CD14-positive monocyte (primary cell): ENCODE results near the gene NHERF2. TPM values are rescaled to one million over a fixed set of nuclear protein-coding genes. Genes with fewer than 3 reads are reported as not detected.

Experiments
- DNase-seq, 3 donors: peaks; one replicate each; pipeline ENCODE4 v3.0.0-alpha.2; 2011 to 2022
- H2AFZ ChIP-seq: 2 replicates; pipeline ENCODE4 v1.6.0; 2012; ENCODE audit warnings: mild to moderate bottlenecking, low read depth, low read length, inconsistent platforms; ENCODE audit not compliant: insufficient read depth, poor library complexity, severe bottlenecking
- H3K27ac ChIP-seq, 2 donors: 1 replicate in 1 of 2; 2 replicates in 1 of 2; pipeline ENCODE4 v1.5.1; 2012 to 2013; ENCODE audit warnings: low read length in 2 of 2, control low read depth in 1 of 2, inconsistent platforms in 1 of 2, low read depth in 1 of 2, mild to moderate bottlenecking in 1 of 2
- H3K27me3 ChIP-seq, 2 donors: one replicate each; pipeline versions ENCODE4 v1.6.0 to v1.6.1; 2011 to 2013; ENCODE audit warnings: low read length in 2 of 2; ENCODE audit not compliant: control insufficient read depth in 2 of 2, insufficient read depth in 2 of 2
- H3K36me3 ChIP-seq, 2 donors: replicated peaks in 1 of 2; 1 replicate in 1 of 2; 2 replicates in 1 of 2; pipeline versions ENCODE4 v1.5.1 to v1.6.1; 2012 to 2013; ENCODE audit warnings: low read length in 2 of 2, control low read depth in 1 of 2, inconsistent platforms in 1 of 2, mild to moderate bottlenecking in 1 of 2; ENCODE audit not compliant: insufficient read depth in 2 of 2, control insufficient read depth in 1 of 2
- H3K4me1 ChIP-seq, 2 donors: 1 replicate in 1 of 2; 2 replicates in 1 of 2; pipeline versions ENCODE4 v1.5.1 to v1.6.1; 2012 to 2013; ENCODE audit warnings: low read length in 2 of 2, control low read depth in 1 of 2, inconsistent platforms in 1 of 2, mild to moderate bottlenecking in 1 of 2, moderate library complexity in 1 of 2; ENCODE audit not compliant: insufficient read depth in 2 of 2, control insufficient read depth in 1 of 2
- H3K4me2 ChIP-seq: replicated peaks from 2 replicates; pipeline ENCODE3; 2012; ENCODE audit warnings: low read length, moderate library complexity, mild to moderate bottlenecking; ENCODE audit not compliant: poor library complexity, severe bottlenecking; ENCODE audit errors: extremely low read depth
- H3K4me3 ChIP-seq, 3 experiments: fragments of 200-600 bp in 1 of 3; sonication (generic) in 1 of 3; replicated peaks in 1 of 3; 1 replicate in 2 of 3; 2 replicates in 1 of 3; pipeline ENCODE4 v1.5.1; 2011 to 2013; ENCODE audit warnings: low read length in 3 of 3, mild to moderate bottlenecking in 3 of 3, control low read depth in 2 of 3, low read depth in 2 of 3, inconsistent platforms in 1 of 3, moderate library complexity in 1 of 3
- H3K79me2 ChIP-seq: 2 replicates; pipeline ENCODE4 v1.6.0; 2012; ENCODE audit warnings: mild to moderate bottlenecking, control low read depth, inconsistent platforms, low read length, moderate library complexity; ENCODE audit not compliant: insufficient read depth
- H3K9ac ChIP-seq: 2 replicates; pipeline ENCODE4 v1.6.0; 2017; ENCODE audit warnings: low read length, mild to moderate bottlenecking; ENCODE audit not compliant: insufficient read depth, poor library complexity, severe bottlenecking
- H3K9me3 ChIP-seq, 2 donors: replicated peaks in 1 of 2; 1 replicate in 1 of 2; 2 replicates in 1 of 2; pipeline versions ENCODE4 v1.5.1 to v1.6.1; 2012 to 2013; ENCODE audit warnings: low read length in 2 of 2, control low read depth in 1 of 2; ENCODE audit not compliant: control insufficient read depth in 1 of 2, insufficient read depth in 1 of 2
- H4K20me1 ChIP-seq: 2 replicates; pipeline ENCODE4 v1.6.0; 2012; ENCODE audit warnings: mild to moderate bottlenecking, low read length, control low read depth, moderate library complexity; ENCODE audit not compliant: insufficient read depth
- H3K27ac Mint-ChIP-seq, 7 donors: one replicate each; pipeline ENCODE4 v1.8.0; 2020; ENCODE audit warnings: mild to moderate bottlenecking in 7 of 7, mixed read lengths in 7 of 7, moderate library complexity in 6 of 7, inconsistent platforms in 2 of 7
- H3K27me3 Mint-ChIP-seq, 3 donors: one replicate each; pipeline ENCODE4 v1.8.0; 2021 to 2022; ENCODE audit warnings: low read depth in 3 of 3, mild to moderate bottlenecking in 3 of 3, mixed read lengths in 3 of 3, moderate library complexity in 3 of 3, inconsistent platforms in 1 of 3
- H3K36me3 Mint-ChIP-seq, 2 donors: one replicate each; pipeline ENCODE4 v1.8.0; 2020; ENCODE audit warnings: mixed read lengths in 2 of 2, inconsistent platforms in 1 of 2, mild to moderate bottlenecking in 1 of 2
- H3K4me1 Mint-ChIP-seq: one replicate; pipeline ENCODE4 v1.8.0; 2020; ENCODE audit warnings: mild to moderate bottlenecking, mixed read lengths
- H3K4me3 Mint-ChIP-seq, 2 donors: one replicate each; pipeline ENCODE4 v1.8.0; 2020; ENCODE audit warnings: mild to moderate bottlenecking in 2 of 2, mixed read lengths in 2 of 2, moderate library complexity in 1 of 2
- H3K9me3 Mint-ChIP-seq, 7 donors: one replicate each; pipeline ENCODE4 v1.8.0; 2020 to 2022; ENCODE audit warnings: mixed read lengths in 7 of 7, mild to moderate bottlenecking in 6 of 7, moderate library complexity in 6 of 7, inconsistent platforms in 2 of 7
- WGBS: methylation state at CpG from one replicate; pipeline ENCODE4 v1.1.5; 2013; ENCODE audit warnings: missing lambda C conversion rate; ENCODE audit not compliant: insufficient coverage; 5-methylcytosine and 5-hydroxymethylcytosine counted together
- intact Hi-C, 2 donors: fragments of 100-400 bp; cut with micrococcal nuclease; formaldehyde crosslinking; loops; one replicate each; pipeline versions ENCODE4 v1.15.0 to v1.15.1; 2023
- polyA plus RNA-seq, 3 donors: library from polyadenylated mRNA; depleted of rRNA in 1 of 3; unstranded in 2 of 3; stranded (reverse) in 1 of 3; fragments of 300-500 nt in 2 of 3; fragments of >200 nt in 1 of 3; fragmentation: Illumina TruSeq in 2 of 3; gene quantifications; 1 replicate in 2 of 3; 2 replicates in 1 of 3; pipeline ENCODE4 v1.2.3, GENCODE V29; 2012 to 2021
- TF ChIP-seq, protein P1 (sequence below): fragments of 200-600 bp; IDR thresholded peaks from one replicate; pipeline ENCODE4 v1.8.0; 2022; ENCODE audit warnings: antibody characterized with exemption, mild to moderate bottlenecking

NHERF2 gene
- polyA plus RNA-seq, 3 donors, result 0.66 to 8.2 (median 0.78) TPM

DNA sequence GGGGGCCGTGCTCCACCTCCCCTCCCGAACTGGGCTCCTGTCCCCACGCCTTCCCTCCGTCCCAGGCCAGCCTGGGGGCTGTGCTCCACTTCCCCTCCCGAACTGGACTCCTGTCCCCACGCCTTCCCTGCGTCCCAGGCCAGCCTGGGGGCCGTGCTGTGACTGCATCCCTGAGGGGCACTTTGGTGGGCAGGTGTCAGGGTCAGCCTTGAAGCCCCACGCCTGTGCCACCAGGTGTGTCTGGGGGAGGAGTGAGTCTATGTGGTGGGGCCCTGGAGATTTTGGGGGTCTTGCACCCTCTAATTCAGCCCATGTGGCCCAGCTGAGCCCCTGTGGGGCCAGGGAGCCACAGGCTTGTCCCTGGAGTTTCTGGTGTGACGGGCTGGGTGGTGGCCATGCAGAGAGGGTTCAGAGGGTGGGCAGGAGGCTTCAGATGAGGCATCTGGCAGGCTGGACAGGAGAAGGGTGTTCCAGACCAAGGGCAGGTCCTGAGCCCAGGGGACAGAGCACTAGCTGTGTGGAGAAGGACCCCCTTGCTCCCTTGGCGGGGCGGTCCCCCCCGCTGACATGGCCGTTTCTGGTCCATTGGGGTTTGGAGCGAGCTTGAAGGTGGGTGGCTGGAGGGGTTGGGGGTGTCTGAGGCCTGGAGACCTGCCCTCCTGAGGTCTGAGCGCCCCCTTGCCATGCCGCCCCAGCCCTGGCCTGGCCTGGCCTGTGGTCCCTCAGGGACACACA lies 8.2 kb downstream of the NHERF2 start:
- Mint-ChIP-seq H3K36me3 (no peaks in the 10 kb centered on the region), H3K27me3 (peaks cover 0 to 26% (median 11%) of the 10 kb centered on the region in 3 donors), H3K9me3 (no peaks in the 10 kb centered on the region), H3K4me3 (no peak overlapping the region), H3K27ac (no peak overlapping the region), H3K4me1 (peaks cover 13% of the 10 kb centered on the region)
- Histone ChIP-seq H3K36me3 (no peaks in the 10 kb centered on the region), H3K4me2 (no peak overlapping the region), H2AFZ (no peak overlapping the region), H4K20me1 (no peaks in the 10 kb centered on the region), H3K79me2 (no peaks in the 10 kb centered on the region), H3K27me3 (peaks cover 0 to 4% of the 10 kb centered on the region in 2 donors), H3K27ac (no peak overlapping the region), H3K9me3 (no peaks in the 10 kb centered on the region), H3K4me1 (peaks cover 16 to 17% of the 10 kb centered on the region in 2 donors), H3K4me3 (no peak overlapping the region), H3K9ac (no peak overlapping the region)
- intact Hi-C loops, result no loop called here
- whole genome bisulfite sequencing, result 96% methylated on average over 8 of the region's 17 CpGs
- no peak for DNase-seq
- TF ChIP-seq, protein P1, sequence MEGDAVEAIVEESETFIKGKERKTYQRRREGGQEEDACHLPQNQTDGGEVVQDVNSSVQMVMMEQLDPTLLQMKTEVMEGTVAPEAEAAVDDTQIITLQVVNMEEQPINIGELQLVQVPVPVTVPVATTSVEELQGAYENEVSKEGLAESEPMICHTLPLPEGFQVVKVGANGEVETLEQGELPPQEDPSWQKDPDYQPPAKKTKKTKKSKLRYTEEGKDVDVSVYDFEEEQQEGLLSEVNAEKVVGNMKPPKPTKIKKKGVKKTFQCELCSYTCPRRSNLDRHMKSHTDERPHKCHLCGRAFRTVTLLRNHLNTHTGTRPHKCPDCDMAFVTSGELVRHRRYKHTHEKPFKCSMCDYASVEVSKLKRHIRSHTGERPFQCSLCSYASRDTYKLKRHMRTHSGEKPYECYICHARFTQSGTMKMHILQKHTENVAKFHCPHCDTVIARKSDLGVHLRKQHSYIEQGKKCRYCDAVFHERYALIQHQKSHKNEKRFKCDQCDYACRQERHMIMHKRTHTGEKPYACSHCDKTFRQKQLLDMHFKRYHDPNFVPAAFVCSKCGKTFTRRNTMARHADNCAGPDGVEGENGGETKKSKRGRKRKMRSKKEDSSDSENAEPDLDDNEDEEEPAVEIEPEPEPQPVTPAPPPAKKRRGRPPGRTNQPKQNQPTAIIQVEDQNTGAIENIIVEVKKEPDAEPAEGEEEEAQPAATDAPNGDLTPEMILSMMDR, result no peak

DNA sequence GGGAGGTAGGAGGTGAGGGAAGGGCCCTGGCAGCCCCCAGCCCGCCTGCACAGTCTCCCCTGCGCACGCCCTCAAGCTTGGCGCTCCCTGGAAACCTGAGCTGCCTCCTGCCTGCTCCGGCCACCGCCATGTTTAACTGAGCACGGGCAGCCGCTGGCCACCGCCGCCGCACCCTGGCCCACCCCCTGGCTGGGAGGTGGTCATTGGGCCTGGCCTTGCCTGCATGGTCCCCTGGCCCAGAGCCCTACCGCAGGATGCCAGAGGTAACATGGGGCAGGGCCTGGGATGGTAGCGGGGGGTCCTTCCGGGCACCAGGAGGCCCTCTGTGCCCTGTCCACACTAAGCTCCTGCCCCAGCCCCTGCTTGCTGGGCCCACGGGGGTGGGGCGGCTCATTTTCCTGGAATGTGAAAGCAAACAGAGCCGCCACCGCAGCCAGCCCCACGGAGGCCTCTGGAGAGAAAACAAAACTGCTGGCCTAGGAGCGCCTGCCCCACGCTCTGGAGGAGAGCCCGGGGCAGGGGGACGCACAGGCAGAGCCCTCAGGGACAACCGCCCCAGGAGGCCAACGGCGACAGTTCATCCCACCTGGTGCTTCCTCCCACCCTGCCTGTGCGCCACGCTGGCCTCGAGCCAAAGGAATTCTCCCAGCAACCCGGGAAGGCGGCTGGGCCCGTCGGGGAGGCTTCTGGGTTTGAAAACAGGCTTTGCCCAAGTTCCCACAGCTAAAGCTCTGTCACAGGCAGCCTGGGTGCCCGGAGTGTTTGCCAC lies 8.9 kb downstream of the NHERF2 start:
- DNase-seq, result no peak
- no peaks in the 10 kb centered on the region for H3K9me3 ChIP-seq
- H3K27ac ChIP-seq, result no peak overlapping the region
- 95% methylated on average over 32 of the region's 34 CpGs for WGBS
- H3K4me3 Mint-ChIP-seq, result no peak overlapping the region
- H3K4me3 ChIP-seq, result no peak overlapping the region
- no peaks in the 10 kb centered on the region for H3K36me3 Mint-ChIP-seq
- peaks cover 13% of the 10 kb centered on the region for H3K4me1 Mint-ChIP-seq
- H3K9me3 Mint-ChIP-seq, result no peaks in the 10 kb centered on the region
- TF ChIP-seq, protein P1, result no peak
- intact Hi-C loops, result no loop called here
- no peaks in the 10 kb centered on the region for H3K79me2 ChIP-seq
- peaks cover 16 to 17% of the 10 kb centered on the region in 2 donors for H3K4me1 ChIP-seq
- peaks cover 0 to 4% of the 10 kb centered on the region in 2 donors for H3K27me3 ChIP-seq
- peaks cover 0 to 26% (median 9%) of the 10 kb centered on the region in 3 donors for H3K27me3 Mint-ChIP-seq
- no peak overlapping the region for H3K4me2 ChIP-seq
- no peaks in the 10 kb centered on the region for H4K20me1 ChIP-seq
- H3K36me3 ChIP-seq, result no peaks in the 10 kb centered on the region
- no peak overlapping the region for H3K9ac ChIP-seq
- no peak overlapping the region for H3K27ac Mint-ChIP-seq
- no peak overlapping the region for H2AFZ ChIP-seq
